PC-9 (cell line): ENCODE results near the gene KATNAL1.

ENCODE experiments used
- EZH2 ChIP-seq: fragments of 200-600 bp; sonication (generic); IDR thresholded peaks from 2 replicates; pipeline ENCODE4 v1.8.0; 2017; ENCODE audit warnings: antibody characterized with exemption, low read depth
- TF ChIP-seq, protein P1 (sequence below): fragments of 200-600 bp; sonication (generic); conservative IDR thresholded peaks from 2 replicates; pipeline ENCODE4 v1.6.1; 2017; ENCODE audit warnings: mixed run types, antibody characterized with exemption, mild to moderate bottlenecking, moderate library complexity

DNA sequence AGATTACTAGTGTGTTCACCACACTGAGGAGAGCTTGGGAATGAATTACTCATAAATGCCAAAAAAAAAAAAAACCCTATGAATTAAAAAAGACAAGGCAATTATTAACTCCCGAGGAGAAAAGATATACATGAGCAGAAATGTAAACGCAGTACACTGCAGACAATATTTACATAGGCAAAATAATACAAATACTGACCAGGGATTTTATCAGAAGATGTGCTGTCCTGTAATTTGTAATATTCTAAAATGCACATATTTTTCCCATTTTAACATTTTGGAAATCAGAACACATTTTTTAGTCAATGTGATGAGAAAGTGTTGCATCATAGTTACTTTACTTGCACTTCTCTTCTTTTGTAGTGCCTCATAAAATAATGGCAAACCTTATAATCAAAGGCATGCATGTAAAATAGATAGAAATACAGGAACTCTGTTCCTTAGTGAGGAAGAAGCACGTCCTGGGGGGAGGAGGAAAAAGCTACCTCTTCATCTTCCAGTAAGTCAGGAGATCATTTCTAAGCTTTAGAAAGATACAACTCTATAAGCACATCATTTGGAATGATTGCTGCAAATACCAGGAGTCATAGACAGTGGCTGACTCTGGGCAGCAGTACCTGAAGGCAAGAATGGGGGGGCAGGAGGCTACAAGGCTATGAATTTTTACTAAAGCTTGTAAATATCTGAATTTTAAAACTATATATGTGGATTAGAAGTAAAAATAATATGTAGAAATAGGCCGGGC lies 46.3 kb upstream of the KATNAL1 start:
- TF ChIP-seq EZH2: no peak
- TF ChIP-seq, protein P1, sequence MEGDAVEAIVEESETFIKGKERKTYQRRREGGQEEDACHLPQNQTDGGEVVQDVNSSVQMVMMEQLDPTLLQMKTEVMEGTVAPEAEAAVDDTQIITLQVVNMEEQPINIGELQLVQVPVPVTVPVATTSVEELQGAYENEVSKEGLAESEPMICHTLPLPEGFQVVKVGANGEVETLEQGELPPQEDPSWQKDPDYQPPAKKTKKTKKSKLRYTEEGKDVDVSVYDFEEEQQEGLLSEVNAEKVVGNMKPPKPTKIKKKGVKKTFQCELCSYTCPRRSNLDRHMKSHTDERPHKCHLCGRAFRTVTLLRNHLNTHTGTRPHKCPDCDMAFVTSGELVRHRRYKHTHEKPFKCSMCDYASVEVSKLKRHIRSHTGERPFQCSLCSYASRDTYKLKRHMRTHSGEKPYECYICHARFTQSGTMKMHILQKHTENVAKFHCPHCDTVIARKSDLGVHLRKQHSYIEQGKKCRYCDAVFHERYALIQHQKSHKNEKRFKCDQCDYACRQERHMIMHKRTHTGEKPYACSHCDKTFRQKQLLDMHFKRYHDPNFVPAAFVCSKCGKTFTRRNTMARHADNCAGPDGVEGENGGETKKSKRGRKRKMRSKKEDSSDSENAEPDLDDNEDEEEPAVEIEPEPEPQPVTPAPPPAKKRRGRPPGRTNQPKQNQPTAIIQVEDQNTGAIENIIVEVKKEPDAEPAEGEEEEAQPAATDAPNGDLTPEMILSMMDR: no peak
